ENCODE data around the gene USP28. TPM values are rescaled to one million over a fixed set of nuclear protein-coding genes. Genes with fewer than 3 reads are reported as not detected.

Gene USP28
- total RNA-seq, 1 experiment from 2014 or later, result 74.4 TPM

- H3K4me1 ChIP-seq, result peaks cover 12% of the 10 kb centered on the region
- no peaks in the 10 kb centered on the region for H3K27me3 ChIP-seq (replicated peaks; ENCODE audit: control insufficient read depth, insufficient read depth, low read length)
- H3K36me3 ChIP-seq (ENCODE audit: control insufficient read depth, insufficient read depth, low read length), result no peaks in the 10 kb centered on the region
- intact Hi-C loops (cut with micrococcal nuclease; ENCODE audit: unreplicated experiment), result loop anchor here (1.0 to 5.0 kb wide), 3 partner anchors 10 to 67 kb away; no protein-coding TSS in a partner anchor
- peak overlapping the region; percentile 66 for H3K4me3 ChIP-seq (ENCODE audit: low read depth, low read length)
- Mint-ChIP-seq H3K4me3 (ENCODE audit: unreplicated experiment) (peak overlapping the region; percentile 86), H3K27ac (ENCODE audit: unreplicated experiment) (peak overlapping the region; percentile 20), H3K27me3 (ENCODE audit: insufficient read depth, unreplicated experiment) (no peaks in the 10 kb centered on the region), H3K4me1 (ENCODE audit: low read depth, unreplicated experiment) (peaks cover 45% of the 10 kb centered on the region), H3K9me3 (ENCODE audit: unreplicated experiment) (peaks cover 10% of the 10 kb centered on the region), H3K36me3 (ENCODE audit: insufficient read depth, unreplicated experiment) (peaks cover 23% of the 10 kb centered on the region)
- TF ChIP-seq CTCF (IDR thresholded peaks at IDR 0.05; ENCODE audit: insufficient read depth in 1 of 2, low read depth in 1 of 2, low read length in 1 of 2, severe bottlenecking in 1 of 2, unreplicated experiment in 1 of 2), result no peak
- ChIA-PET POLR2A (interaction anchor here (0.6 to 1.6 kb wide), 5 partner anchors 15 to 433 kb away, joined by 3 to 6 read pairs (median 3); no protein-coding TSS in a partner anchor), CTCF (interaction anchor here (0.7 to 1.5 kb wide), 4 partner anchors 21 to 203 kb away, joined by 3 to 6 read pairs (median 3); partner anchors contain the start of gene ZW10)
- H3K9me3 ChIP-seq, result no peaks in the 10 kb centered on the region
- TSS peak; percentile 47 for BruUV-seq (replicated peaks)
- peak in 1 of 2 experiments; percentile 40 for DNase-seq
Observed at GRCh38 chr11:113874581-113875233, 665 bp downstream of the USP28 start.

- H3K9me3 ChIP-seq, result no peaks in the 10 kb centered on the region
- no peaks in the 10 kb centered on the region for H3K27me3 Mint-ChIP-seq (ENCODE audit: insufficient read depth, unreplicated experiment)
- peaks cover 44% of the 10 kb centered on the region for H3K4me1 Mint-ChIP-seq (ENCODE audit: low read depth, unreplicated experiment)
- no peaks in the 10 kb centered on the region for H3K36me3 ChIP-seq (ENCODE audit: control insufficient read depth, insufficient read depth, low read length)
- intact Hi-C loops (cut with micrococcal nuclease; ENCODE audit: unreplicated experiment), result loop anchor here (5.0 kb wide), 1 partner anchor 67 kb away; no protein-coding TSS in a partner anchor
- TF ChIP-seq CTCF (IDR thresholded peaks at IDR 0.05; ENCODE audit: insufficient read depth in 1 of 2, low read depth in 1 of 2, low read length in 1 of 2, severe bottlenecking in 1 of 2, unreplicated experiment in 1 of 2), result no peak
- CTCF ChIA-PET, result interaction anchor here (0.6 to 0.7 kb wide), 2 partner anchors 101 to 417 kb away, joined by 3 read pairs; partner anchors contain the start of gene ZW10
- peak in 1 of 2 experiments; percentile 28 for DNase-seq
- H3K4me3 ChIP-seq (ENCODE audit: low read depth, low read length), result peak overlapping the region; percentile 66
- peaks cover 23% of the 10 kb centered on the region for H3K36me3 Mint-ChIP-seq (ENCODE audit: insufficient read depth, unreplicated experiment)
- H3K27ac Mint-ChIP-seq (ENCODE audit: unreplicated experiment), result peak overlapping the region; percentile 20
- BruUV-seq (replicated peaks), result no TSS peak
- peaks cover 8% of the 10 kb centered on the region for H3K9me3 Mint-ChIP-seq (ENCODE audit: unreplicated experiment)
- peaks cover 12% of the 10 kb centered on the region for H3K4me1 ChIP-seq
- no peaks in the 10 kb centered on the region for H3K27me3 ChIP-seq (replicated peaks; ENCODE audit: control insufficient read depth, insufficient read depth, low read length)
- H3K4me3 Mint-ChIP-seq (ENCODE audit: unreplicated experiment), result peak overlapping the region; percentile 86
- POLR2A ChIA-PET, result interaction anchor here (0.6 to 0.9 kb wide), 4 partner anchors 35 to 433 kb away, joined by 3 to 5 read pairs (median 3); no protein-coding TSS in a partner anchor
Observed at GRCh38 chr11:113874096-113874495, 1.3 kb downstream of the USP28 start.

GRCh38 chr11:113873236-113873626 is 2.1 kb downstream of the USP28 start:
- H3K4me1 Mint-ChIP-seq (ENCODE audit: low read depth, unreplicated experiment), result peaks cover 38% of the 10 kb centered on the region
- no TSS peak for BruUV-seq (replicated peaks)
- peak overlapping the region; percentile 86 for H3K4me3 Mint-ChIP-seq (ENCODE audit: unreplicated experiment)
- no peak for TF ChIP-seq CTCF (IDR thresholded peaks at IDR 0.05; ENCODE audit: insufficient read depth in 1 of 2, low read depth in 1 of 2, low read length in 1 of 2, severe bottlenecking in 1 of 2, unreplicated experiment in 1 of 2)
- intact Hi-C loops (cut with micrococcal nuclease; ENCODE audit: unreplicated experiment), result loop anchor here (5.0 kb wide), 1 partner anchor 66 kb away; no protein-coding TSS in a partner anchor
- Histone ChIP-seq H3K4me3 (ENCODE audit: low read depth, low read length) (no peak overlapping the region), H3K4me1 (peaks cover 12% of the 10 kb centered on the region), H3K9me3 (no peaks in the 10 kb centered on the region), H3K36me3 (ENCODE audit: control insufficient read depth, insufficient read depth, low read length) (no peaks in the 10 kb centered on the region), H3K27me3 (replicated peaks; ENCODE audit: control insufficient read depth, insufficient read depth, low read length) (no peaks in the 10 kb centered on the region)
- H3K9me3 Mint-ChIP-seq (ENCODE audit: unreplicated experiment), result no peaks in the 10 kb centered on the region
- peaks cover 24% of the 10 kb centered on the region for H3K36me3 Mint-ChIP-seq (ENCODE audit: insufficient read depth, unreplicated experiment)
- peak in 1 of 2 experiments; percentile 22 for DNase-seq
- ChIA-PET POLR2A (no interaction called here), CTCF (interaction anchor here (0.8 kb wide), 1 partner anchor 28 kb away, joined by 5 read pairs; no protein-coding TSS in a partner anchor)
- H3K27me3 Mint-ChIP-seq (ENCODE audit: insufficient read depth, unreplicated experiment), result no peaks in the 10 kb centered on the region
- H3K27ac Mint-ChIP-seq (ENCODE audit: unreplicated experiment), result no peak overlapping the region

All from Caco-2 (cell line).